HG03064 (cell line): ENCODE measurements around the gene SFTA2.
"Not testable (repeated sequence)": the region's sequence is repeated elsewhere in the genome, so short reads cannot be mapped to it uniquely, and the experiment has no call there.

ENCODE experiments used
- ATAC-seq: cut with Tn5 transposase; IDR thresholded peaks from one replicate; pipeline ENCODE4 v1.9.1; 2021; ENCODE audit warnings: low read depth; ENCODE audit not compliant: unreplicated experiment

The SFTA2 gene

DNA sequence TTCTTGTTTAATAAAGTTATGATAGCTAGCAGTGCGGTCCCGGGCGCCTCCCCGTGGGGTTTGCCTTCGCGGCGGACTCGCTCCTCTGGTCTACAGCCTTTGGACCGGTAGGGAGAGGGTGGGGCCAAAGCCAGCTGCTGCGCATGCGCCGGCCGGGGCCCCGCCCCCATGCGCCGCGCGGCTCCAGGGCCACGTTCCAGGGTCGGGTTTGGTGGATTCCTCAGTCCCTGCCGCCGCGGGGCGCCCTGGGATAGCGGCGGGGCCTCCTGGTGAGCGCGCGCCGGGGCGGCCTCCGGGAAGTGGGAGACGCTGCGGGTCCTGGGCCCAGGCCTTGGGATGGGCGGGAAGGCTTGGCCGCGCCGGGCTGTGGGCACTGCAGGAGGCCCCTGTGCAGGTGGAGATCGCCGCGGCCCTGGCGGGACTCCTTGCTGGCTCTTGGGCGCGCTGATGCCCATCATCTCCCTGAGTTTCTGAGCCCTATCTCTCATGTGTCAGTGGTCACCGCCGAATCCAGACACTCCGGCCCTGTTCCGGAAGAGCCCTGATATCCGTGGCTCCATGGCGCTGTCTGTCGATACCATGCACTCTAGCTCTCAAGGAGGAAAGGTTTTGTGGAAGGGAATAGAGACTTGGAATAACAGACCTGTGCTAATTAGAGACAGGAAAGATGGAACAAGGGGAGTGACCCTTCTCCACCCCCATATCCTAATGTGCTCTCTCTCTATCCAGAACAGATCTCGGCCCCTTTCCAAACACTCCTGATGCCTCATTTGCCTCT lies 17.7 kb downstream of the SFTA2 start, which contains the start of gene VARS2:
Gene VARS2, plus strand, starts transcription at position 163 of the 778 bp plus-strand sequence. Its CDS starts 599 bp downstream, at position 762.
- ATAC-seq, result no peak

DNA sequence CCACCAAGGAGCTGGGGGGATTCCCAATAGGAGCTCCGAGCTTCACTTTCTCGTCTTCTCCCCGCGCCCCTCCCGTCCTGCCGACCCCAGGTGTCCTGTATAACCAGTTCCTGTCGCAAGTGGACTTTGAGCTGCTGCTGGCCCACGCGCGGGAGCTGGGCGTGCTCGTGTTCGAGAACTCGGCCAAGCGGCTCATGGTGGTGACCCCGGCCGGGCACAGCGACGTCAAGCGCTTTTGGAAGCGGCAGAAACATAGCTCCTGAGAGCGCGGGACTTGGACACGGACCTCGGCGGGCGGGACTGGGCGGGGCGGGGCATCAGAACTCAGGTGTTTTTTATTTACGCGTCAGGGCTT lies 18.3 kb downstream of the SFTA2 start:
- ATAC-seq, result no peak

DNA sequence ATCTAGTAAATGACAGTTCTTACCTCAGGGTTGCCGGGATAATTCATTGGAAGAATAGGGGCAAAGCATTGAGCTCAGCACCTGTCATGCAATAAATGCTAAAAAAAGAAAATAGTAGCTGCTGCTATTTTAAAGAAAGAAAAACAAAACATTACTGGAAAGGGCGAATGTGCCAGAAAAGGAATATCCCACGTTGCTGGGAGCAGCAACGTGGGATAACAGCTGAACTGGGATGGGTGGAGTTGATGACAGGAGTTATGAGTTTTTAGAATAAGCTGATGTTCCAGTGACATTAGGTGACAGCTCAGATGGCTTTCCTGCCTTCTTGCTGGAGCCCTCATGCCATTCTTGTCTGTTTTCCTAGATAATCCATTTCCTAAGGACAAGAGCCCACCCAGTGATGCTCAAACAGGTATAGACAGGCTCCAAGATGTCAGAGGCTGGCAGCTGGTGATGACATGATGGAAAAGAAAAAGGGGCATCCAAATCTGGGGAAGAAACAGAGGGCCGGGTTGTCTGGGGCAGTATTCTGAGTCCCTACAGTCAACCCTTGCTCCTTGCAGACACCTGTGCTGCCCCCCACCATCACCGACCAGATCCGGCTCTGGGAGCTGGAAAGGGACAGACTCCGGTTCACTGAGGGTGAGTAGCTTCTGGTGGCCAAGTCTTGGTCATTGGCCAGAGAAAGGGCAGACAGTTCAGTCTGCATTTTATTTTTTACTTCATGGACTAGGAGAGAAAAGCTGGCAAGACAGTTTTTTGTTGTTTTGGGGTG lies 19.0 kb downstream of the SFTA2 start:
- no peak for ATAC-seq

DNA sequence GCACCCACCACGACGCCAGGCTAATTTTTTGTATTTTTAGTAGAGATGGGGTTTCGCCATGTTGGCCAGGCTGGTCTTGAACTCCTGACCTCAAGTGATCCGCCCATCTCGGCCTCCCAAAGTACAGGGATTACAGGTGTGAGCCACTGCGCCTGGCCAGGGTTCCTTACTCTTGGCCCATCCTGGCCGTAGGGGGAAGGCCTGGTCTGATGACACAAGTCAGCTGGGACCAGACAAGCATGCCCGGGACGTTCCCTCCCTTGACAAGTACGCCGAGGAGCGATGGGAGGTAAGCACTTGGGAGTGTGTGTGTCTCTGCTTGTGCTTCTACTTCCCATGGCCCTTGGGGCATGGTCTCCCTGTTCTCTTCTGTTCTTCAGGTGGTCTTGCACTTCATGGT lies 21.5 kb downstream of the SFTA2 start:
- ATAC-seq, result not testable (repeated sequence)

GRCh38 chr6:30908700-30909099 lies 23.3 kb downstream of the SFTA2 start:
- ATAC-seq, result no peak

GRCh38 chr6:30907758-30908591 lies 24.0 kb downstream of the SFTA2 start, which contains the start of gene GTF2H4:
GTF2H4 (plus strand) TSS chr6:30908207.
- ATAC-seq, result peak; percentile 87

GRCh38 chr6:30907290-30907757 lies 24.6 kb downstream of the SFTA2 start:
- ATAC-seq, result not testable (repeated sequence)

DNA sequence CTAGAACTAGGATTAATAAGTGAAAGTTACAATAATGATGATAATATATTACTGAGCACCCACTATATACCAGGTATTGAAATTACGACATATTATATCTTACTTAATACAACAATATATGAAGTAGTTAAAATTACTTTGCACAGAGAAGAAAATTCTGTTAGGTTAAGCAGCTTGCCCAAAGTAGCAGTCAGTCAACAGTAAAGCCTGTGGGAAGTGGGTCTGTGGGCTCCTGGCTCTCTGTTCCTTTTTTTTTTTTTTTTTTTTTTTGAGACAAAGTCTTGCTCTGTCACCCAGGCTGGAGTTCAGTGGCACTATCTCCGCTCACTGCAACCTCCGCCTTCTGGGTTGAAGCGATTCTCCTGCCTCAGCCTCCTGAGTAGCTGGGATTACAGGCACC lies 28.7 kb downstream of the SFTA2 start:
- no peak for ATAC-seq

DNA sequence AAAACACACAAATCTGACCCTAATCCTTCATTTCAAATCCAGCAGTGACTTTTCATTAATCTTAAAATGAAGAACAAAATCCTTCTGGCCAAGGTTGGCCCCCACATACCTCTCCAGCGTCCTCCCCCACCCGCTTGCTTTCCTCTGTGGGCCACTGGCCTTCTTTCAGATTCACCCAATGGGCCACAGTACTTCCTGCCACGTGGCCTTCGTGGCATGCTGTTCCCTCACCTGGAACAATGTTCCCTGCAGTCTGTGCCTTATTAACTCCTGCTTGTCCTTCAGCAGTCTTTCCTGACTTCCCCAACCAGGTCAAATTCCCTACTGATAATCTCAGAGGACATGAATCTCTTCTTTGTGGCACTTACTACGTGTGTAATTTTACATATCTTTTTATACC lies 29.3 kb downstream of the SFTA2 start:
- no peak for ATAC-seq

DNA sequence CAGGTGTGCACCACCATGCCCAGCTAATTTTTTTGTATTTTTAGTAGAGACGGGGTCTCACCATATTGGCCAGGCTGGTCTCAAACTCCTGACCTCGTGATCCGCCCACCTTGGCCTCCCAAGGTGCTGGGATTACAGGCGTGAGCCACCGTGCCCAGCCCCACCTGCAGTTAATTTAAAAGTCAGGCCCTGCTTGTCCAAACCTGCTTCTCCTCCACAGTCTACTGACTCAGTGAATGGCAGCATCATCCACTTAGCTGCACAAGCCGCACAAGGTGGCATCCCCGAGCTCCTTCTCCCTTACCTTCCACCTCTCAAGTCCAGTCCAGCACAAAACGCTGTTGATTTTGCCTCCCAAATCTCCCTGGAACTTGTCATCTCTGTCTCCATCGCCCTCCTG lies 29.8 kb downstream of the SFTA2 start:
- not testable (repeated sequence) for ATAC-seq

DNA sequence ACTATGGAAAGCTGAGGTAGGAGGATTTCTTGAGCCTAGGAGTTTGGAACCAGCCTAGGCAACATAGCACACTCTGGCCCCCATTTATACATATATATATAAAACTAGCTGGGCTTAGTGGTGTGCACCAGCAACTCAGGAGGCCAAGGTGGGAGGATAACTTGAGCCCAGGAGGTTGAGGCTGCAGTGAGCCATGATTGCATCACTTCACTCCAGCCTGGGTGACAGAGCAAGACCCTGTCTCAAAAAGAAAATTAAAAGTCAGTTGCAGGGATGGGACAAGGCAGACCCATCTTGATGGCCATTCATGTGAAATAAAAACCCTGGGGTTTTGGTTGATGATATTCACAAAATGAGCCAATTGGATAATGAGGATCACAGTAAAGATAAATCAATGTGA lies 30.5 kb downstream of the SFTA2 start:
- ATAC-seq, result no peak

DNA sequence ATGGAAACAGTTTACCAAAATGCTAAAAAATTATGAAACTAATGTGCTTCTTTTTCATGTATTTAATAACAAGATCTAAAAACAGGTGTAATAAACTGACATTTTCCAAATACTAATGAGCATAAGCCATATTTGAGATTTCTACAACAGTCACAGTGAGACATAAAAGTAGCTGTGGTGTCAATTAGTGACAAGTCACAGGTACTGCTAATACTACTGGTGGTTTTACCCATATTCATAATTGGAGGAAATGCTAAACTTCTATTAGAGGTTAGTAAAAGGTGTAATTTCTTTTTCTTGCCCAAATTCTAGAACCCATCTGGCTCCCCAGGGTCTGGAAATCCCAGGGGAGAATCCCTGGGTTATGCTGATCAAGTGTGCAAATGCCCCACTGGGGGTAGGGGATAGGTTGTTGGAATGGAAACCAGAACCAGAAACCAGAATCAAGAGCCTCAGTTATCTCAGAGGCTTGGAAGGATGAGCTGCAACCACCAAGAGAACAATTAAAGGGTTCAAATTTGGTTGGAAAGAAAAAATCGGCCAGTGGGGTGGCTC lies 31.0 kb downstream of the SFTA2 start:
- ATAC-seq, result no peak

DNA sequence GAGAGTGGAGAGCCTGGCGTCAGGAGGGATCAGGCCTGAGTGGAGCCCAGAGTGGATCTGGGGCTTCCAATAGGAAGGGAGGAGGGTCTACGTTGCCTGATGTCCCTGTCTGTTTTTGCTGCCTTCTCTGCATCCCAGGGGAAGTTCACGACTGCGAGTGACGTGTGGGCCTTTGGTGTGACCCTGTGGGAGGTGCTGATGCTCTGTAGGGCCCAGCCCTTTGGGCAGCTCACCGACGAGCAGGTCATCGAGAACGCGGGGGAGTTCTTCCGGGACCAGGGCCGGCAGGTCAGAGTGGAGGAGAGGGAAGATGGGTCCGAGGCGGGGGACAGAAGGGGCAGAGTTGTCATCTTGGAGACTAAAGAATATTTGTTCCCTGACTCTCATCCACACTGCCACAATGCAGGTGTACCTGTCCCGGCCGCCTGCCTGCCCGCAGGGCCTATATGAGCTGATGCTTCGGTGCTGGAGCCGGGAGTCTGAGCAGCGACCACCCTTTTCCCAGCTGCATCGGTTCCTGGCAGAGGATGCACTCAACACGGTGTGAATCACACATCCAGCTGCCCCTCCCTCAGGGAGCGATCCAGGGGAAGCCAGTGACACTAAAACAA lies 33.1 kb downstream of the SFTA2 start:
- no peak for ATAC-seq

DNA sequence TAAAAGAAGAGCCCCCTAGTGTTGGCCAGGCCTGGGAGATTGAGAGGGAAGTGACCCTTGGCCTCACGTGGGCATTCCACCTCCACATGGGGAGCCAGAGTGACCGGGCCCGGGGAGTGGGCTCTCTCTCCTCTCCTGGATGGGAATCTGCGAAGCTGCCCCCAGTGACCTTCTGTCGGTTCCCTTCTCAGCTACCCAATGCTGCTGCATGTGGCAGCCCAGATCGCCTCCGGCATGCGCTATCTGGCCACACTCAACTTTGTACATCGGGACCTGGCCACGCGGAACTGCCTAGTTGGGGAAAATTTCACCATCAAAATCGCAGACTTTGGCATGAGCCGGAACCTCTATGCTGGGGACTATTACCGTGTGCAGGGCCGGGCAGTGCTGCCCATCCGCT lies 34.1 kb downstream of the SFTA2 start:
- no peak for ATAC-seq

- no peak for ATAC-seq
These were observed 35.4 kb downstream of the SFTA2 start for GRCh38 chr6:30896541-30896940.

GRCh38 chr6:30895343-30895742 lies 36.6 kb downstream of the SFTA2 start:
- ATAC-seq, result no peak

DNA sequence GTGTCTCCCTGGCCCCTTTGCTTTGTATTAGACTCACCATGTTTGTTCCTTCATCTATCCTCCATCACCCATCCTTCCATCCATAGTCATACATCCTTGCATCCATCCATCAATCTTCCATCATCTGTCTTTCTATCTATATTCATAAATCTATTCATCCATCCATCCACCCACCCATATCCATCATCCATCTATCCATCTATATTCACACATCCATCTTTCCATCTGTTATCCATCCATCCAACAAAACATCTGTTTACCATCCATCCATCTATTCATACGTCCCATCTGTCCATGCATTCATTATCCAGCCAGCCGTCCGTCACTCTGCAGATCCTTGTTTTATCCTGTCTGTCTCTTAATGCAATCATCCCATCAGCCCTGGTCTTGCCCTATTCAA lies 37.0 kb downstream of the SFTA2 start:
- ATAC-seq, result no peak

DNA sequence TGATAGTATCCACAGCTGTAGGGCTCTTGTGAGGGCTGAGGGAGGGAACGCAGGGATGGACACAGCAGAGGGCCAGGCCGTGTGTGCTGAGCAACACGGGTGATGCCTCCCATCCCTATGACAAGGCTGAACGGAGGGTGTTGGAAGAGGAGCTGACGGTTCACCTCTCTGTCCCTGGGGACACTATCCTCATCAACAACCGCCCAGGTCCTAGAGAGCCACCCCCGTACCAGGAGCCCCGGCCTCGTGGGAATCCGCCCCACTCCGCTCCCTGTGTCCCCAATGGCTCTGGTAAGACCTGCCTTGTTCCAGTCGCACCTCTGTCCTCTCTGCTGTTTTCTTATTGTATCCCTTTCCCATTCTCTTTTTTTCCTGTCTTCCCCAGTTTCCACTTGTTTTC lies 37.6 kb downstream of the SFTA2 start:
- no peak for ATAC-seq

GRCh38 chr6:30893666-30894065 lies 38.3 kb downstream of the SFTA2 start:
- ATAC-seq, result no peak

GRCh38 chr6:30893001-30893591 lies 38.9 kb downstream of the SFTA2 start:
- no peak for ATAC-seq
